GM19372 (cell line): ENCODE measurements around the gene TMEM125.

Source experiments
- ATAC-seq: cut with Tn5 transposase; IDR thresholded peaks from one replicate; pipeline ENCODE4 v1.9.1; 2021; ENCODE audit warnings: mild to moderate bottlenecking, low read depth, moderate library complexity; ENCODE audit not compliant: unreplicated experiment

Gene TMEM125

DNA sequence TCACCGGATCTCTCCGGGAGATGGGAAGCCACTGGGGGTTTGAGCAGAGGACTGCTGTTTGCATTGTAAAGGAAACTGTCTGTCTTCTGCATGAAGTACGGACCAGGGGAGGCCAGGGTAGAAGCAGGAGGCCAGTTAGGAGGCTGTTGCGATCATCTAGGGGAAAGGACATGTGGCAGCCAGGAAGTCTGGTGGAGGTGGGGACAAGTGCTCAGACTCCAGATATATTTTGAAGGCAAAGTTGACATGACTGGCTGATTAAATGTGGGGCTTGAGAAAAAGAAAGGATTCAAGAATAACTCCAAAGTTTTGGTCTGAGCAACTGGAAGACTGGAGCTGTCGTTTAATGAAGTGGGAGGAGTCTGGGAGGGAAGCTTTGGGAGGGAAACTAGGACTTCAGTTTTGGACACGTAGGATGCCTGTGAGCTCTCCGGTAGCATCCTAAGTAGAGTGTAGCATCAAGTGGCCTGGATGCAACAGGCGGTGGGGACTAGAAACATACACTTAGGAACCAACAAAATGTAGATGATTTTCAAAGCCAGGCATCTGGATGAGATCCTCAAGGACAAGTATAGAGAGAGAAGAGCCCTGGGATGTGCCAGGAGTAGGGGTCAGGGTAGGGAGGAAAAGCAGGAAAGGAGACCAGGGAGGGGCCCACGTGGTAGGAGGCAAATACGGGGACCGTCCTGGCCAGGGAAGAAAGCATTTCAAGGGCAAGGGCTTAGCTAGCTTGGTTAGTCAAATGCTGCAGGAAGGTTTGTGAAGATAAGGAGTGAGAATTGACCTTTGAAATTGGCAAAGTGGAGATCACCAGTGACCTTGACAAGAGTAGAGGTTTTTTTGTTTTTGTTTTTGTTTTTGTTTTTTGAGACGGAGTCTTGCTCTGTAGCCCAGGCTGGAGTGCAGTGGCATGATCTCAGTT is 19.3 kb downstream of the TMEM125 start:
- ATAC-seq, result no peak

DNA sequence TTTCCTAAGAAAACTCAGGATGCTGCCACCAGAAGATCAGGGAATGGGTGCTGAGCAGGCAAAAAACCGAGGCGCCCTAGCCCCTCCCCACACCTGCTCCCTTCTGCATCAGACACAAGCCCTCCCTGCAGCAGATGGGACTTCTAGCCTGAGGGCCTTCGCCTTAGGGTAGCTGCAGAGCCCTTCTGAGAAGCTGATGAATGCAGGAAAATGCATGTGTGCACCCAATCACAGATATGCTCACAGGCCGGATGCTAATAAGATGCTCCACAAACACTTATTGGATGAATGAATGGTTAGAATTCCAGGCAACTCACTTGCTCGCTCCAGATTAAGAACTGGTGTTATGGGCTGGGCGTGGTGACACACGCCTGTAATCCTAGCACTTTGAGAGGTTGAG is 22.4 kb downstream of the TMEM125 start:
- ATAC-seq, result no peak

DNA sequence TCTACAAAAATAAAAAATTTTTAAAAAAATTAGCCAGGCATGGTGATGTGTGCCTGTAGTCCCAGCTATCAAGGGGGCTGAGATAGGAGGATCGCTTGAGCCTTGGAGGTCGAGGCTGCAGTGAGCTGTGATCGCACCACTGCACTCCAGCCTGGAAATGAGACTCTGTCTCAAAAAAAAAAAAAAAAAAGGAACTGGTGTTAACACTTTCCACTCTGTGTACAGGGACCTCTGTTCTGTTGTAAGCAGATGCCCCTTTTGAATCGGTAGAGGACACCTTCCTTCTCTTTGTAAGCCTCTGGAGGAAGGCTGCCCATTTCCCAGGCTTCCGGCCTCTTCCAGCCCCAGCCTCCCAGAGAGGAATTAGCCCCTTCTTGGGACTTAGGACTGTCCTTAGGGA is 22.9 kb downstream of the TMEM125 start:
- no peak for ATAC-seq

DNA sequence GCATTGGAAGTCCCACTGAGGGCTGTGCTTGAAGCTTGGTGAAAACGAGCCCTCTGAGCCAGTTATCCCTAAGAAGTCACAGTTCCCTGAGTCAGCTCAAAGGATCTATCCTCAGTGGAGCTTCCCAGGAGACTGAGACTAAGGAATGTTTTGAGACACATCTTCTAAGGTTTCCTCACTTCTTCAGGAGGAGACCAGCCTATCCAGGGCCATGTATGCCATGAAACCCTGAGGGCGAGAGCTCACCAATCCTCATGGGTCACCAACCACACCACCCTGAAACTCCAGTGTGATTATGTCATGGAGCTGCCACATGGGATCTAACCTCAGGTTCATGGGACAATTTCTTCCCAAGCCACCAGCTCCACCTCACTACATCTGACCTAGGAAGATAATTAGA is 23.4 kb downstream of the TMEM125 start:
- ATAC-seq, result no peak

DNA sequence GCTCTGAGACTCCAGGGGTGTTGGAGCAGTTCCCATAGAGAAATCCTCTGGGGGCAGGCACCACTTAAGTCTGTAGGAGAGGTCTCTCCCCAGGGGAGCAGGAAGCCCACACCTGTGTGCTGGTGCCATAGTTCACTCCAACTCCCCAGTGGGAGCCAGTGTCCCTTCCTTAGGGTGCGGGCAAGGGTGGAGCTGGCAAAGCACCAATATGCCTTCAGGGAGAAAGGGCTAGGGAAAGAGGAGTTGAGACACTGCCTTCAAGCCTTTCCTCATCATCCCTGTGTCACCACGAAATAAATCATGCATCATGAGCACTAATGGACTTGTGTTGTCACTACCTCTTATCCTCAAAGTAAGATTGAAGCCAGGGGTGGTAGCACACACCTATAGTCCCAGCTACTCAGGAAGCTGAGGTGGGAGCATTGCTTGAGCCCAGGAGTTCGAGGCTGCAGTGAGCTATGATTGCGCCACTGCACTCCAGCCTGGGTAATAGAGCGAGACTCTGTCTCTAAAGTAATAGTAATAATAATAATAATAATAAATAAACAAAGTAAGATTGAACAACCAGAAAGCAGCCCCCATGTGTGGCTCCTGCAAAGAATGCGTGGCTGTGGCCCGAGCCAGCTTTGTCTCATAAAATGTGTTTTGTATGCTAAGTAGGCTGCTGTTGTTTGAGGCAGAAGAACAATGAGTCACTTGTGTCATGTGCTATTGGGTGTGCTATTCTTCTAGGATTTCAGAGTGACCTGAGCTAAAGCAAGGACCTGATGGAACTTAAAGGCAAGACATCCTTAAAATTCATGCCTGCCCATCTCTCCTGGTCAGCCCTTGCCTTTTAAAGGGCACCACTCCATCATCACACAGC is 24.3 kb downstream of the TMEM125 start:
- ATAC-seq, result no peak

DNA sequence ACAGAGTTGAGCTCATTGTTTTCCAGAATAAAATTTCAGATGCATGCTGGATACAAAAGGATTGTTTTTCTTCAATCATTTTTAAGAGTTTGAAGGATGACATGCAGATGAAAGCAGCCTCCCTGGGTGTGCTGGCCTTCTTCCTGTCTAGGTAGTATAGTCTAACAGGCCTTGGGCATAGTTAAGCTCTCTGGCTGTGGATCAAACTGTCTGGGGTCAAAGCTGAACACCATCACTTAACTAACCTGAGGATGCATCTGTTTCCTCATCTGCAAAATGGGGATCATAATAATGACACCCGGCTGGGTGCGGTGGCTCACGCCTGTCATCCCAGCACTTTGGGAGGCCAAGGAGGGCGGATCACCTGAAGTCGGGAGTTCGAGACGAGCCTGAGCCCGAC is 25.0 kb downstream of the TMEM125 start:
- ATAC-seq, result no peak

DNA sequence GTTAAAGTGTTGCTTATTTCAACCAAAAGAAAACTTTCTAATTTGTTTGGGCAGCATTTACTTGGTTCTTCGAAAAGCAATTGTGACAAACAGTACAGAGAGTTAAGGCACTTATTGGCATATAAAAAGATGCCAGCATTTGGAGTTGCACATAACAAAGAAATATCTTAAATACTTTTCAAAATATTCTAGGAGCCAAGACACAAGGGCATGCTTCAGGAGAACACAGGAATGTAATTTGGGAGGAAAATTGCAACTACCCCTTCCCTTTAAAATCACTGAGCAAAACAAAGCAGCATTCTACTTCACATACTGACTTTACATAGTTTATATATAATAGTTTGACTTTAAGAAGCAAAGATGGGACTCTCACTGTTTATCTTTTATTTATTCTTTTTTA is 26.4 kb downstream of the TMEM125 start:
- no peak for ATAC-seq

DNA sequence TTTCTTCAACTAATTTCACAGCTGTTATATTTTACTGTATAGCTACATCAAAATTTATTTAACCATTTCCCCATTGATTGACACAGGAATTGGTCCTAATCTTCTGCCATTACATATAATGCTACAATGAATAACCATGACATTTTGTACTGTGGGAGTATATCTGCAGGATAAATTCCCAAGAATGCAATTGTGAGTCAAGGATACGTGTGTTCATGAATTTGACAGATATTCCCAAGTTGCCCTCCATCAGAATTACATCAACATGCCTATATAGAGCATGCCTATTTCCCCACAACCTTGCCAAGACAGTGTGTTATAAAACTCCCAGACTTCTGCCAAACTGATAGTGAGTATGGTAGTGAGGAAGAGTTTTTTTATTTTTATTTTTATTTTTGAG is 28.3 kb downstream of the TMEM125 start:
- no peak for ATAC-seq

DNA sequence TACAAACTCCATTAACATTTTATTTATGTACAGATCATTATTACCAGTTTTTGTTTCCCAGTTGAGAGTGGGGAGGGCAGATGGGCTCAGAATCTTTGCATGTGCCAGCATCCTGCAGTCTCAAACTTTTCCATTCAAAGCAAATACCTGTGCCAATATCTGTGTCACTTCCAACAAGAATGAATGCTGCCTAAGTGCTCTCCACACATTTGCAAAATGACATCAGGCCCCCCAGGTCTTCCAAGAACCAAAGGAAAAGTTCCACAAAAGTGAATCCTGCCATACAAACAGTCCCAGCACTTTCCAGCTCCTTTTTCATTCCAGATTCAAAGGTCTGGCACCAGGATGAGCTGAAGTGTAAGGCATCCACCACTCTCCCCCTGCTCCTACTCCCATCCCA is 29.3 kb downstream of the TMEM125 start:
- ATAC-seq, result no peak

DNA sequence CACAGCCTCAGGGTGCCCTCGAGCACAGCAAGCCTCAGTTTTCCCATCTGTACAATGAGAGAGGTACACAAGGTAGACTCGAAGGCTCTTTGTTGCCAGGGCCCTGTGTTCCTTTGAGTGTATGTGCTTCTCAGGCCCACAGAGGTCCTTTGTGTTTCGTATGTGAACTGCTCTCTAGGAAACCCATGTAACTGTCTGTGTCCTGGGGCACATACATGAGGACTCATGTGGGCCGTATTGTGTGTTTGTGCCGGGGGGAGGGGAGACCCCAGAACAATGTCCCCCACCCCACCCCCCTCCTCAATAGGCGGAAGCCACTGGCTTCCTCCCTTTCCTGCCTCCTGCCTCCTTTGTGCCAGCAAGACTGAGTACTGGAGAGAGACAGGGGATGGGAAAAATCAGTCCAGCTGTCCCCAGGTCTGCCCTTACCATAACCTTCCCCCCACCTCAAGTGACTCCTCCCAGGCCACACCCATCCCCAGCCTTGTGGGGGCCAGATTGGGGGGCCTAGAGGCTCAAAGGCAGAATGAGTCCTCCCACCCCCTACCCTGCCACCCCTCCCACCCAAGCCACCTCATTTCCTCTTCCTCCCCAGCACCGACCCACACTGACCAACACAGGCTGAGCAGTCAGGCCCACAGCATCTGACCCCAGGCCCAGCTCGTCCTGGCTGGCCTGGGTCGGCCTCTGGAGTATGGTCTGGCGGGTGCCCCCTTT is 30.8 kb downstream of the TMEM125 start, which contains the start of gene TIE1:
Gene TIE1, plus strand, starts transcription at position 605 of the 717 bp plus-strand sequence. Its CDS starts 90 bp downstream, at position 695.
- ATAC-seq, result no peak

DNA sequence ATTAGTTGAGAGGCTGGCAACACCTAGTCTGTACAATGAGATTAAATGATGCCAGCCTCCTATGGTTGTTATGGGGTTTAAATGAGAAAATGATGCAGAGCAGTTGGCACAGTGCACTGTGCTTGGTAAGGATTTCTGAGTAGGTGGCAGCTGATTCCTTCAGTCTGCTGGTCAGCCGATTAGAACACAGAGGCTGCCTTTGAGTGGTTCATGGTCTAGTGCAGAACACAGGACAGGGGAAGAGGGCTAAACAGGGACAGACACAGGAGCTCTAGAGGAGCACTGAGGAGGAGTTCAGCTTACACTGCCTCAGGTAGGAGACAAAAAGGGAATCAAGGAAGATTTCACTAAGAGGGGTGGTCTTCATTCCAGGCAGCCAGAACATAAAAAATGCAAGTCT is 32.4 kb downstream of the TMEM125 start:
- ATAC-seq, result no peak

DNA sequence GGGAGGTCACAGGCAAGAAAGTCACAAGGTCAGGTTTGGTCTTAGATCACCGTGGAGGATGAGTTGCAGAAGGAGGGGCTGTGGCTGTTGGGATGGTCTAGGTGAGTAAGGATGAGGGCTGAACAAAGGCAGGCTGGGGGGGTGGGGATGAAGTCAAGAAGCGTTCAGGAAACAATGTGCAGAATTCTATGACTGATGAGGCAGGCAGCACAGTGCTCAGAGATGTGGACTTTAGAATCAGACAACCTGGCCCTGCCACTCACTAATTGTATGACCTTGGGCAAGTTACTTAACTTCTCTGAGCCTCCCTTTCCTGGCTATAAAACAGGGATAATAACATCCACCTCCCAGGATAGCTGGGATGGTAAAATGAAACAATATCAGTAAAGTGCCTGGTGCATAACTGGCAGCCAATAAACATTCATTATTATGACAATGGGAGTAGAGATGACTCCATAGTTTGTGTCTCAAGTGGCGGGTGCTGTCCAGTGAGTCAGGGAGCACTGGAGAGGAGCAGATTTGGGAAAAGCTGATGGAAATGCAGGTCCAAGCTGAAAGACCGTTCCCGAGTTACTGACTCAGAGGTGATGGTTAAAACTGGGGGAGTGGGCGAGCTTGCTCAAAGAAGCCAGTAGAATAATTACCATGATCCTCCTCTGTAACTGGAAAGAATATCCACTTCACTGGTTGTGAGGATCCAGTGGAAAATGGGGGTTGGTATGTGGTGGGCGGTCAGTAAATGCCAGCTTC is 33.1 kb downstream of the TMEM125 start:
- ATAC-seq, result no peak

DNA sequence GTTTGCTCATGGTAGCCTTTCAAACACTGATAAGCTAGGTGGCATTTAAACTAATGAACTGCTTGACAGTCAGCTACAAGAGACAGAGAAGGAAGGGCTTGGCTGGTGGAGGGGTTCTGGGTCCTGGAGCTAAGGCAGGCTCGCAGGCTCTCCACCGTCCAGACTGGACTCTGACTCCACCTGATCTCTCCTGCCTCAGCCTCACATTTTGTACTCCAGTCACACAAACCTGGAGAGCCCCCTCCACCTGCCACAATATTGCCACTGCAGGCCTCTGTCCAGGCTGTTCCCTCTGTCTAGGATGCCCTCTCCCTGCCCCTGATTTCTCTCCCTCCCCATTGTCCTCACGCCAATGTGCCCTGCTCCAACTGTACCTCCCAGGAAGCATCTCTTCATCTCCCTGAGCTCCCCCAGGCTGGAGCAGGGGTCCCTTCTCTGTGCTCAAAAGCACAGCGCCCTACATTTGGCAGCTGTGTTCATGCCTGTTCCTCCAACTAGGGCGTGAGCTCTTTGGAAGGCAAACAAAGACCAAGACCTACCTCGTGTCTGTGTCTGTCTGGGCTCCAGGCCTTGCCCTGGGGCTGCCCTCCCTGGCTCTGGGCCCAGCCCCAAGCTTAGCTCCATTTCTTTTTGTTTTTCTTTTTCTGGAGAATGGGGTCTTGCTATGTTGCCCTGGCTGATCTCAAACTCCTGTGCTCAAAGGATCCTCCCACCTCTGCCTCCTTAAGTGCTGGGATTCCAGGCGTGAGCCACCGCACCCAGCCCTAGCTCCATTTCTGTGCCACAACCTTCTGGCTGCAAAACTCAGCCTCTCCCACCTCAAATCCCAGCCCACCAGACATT is 33.9 kb downstream of the TMEM125 start:
- ATAC-seq, result no peak

DNA sequence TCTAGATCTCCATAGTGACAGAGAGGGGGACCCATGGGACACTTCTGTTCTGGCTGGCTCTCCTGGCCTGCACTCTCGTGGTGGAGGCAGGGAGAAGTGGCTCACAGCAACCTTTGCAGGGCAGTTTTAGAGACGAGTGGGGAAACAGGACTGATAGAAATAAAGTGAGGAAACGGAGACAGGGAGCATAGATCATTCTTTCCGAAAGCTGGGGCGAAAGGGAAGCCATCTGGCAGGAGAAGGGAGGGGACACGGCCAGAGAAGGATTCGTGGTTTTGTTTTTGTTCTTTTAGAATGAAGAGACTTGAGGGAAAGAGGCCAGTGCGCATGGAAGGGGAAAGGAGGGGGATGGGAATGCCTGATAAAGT is 34.5 kb downstream of the TMEM125 start:
- ATAC-seq, result no peak

DNA sequence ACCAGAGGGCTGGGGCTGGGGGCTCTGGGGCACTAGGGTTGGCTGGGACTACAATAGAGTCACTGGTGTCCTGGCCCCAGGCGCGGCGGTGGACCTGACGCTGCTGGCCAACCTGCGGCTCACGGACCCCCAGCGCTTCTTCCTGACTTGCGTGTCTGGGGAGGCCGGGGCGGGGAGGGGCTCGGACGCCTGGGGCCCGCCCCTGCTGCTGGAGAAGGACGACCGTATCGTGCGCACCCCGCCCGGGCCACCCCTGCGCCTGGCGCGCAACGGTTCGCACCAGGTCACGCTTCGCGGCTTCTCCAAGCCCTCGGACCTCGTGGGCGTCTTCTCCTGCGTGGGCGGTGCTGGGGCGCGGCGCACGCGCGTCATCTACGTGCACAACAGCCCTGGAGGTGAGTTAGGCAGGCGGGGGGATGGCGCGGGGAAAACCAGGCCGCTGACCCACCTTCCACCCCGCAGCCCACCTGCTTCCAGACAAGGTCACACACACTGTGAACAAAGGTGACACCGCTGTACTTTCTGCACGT is 35.1 kb downstream of the TMEM125 start:
- no peak for ATAC-seq

DNA sequence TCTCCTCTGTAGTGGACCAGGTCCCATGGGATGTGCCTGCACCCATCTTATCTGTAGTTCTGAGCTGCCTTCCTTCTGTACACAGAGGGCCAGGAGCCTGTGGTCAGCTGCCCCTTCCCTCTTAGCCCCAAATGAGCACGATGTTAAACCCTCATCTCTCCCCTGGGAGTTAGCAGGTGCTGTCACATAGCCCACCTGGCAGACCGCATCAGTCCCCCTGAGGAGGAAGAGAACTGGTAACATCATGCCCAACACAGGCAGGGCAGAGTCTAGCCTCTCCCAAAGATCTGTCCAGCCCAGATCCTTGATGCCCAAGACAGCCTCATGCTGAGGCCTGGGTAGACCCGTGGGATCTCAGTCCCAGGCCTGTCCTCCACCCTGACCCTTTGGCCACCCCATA is 35.7 kb downstream of the TMEM125 start:
- no peak for ATAC-seq

DNA sequence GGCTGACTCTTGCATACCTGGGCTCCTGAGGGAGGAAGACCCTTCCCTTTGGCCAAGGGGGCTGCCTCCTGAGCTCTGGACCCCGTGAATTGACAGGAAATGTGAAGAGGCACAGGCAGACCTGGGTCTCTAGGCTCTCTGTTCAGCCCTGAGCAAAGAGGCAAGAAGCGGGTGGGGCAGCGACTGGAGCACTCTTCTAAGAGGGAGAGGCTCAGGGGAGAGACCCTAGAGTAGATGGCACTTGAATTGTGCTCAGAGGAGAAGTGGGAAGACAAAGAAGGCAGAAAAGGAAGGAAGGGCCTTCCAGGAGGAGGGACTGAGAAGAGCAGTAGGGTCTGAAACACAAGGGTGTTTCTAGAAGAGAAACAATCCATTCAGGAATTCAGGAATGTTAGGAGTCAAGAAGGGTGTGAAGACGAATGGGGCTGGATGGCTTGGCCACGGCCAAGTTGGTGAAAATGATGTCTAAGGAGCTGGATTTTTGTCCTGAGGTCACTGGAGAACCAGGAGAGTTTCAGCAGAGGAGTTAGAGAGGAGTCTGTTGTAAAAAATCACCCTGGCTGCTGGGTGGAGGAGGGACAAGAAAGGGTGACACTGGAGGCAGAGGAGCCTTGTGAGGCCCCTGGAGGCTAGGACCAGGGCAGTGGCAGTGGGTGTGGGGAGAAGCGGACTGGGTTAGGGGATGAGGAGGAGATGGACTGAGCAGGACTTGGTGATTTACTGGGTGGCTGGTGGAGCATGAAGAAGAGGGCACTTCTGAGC is 36.3 kb downstream of the TMEM125 start:
- no peak for ATAC-seq

DNA sequence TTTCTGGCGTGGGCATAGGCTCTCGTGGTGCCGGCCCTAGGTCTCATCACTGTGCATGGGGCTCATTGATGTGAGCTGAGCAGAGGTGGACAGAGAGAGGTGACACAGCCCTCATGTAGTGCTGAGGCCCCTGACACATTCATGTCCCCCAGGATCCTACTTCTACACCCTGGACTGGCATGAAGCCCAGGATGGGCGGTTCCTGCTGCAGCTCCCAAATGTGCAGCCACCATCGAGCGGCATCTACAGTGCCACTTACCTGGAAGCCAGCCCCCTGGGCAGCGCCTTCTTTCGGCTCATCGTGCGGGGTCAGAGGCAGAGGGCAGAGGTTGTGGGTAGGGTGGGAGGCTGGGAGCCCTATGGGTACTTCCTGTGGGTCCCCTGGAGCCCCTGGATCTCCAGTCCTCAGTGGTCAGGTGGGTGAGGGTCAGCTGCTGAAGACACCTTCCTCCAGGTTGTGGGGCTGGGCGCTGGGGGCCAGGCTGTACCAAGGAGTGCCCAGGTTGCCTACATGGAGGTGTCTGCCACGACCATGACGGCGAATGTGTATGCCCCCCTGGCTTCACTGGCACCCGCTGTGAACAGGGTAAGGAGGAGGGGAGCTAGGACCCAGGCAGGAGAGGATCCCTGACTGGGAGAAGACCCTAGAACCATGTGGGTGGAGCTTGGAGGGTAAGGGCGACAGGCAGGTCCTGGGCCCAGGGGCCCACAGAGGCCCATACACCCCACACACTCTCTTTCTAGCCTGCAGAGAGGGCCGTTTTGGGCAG is 37.1 kb downstream of the TMEM125 start:
- ATAC-seq, result no peak
